ENCODE measurements around the gene KIF6.

Gene KIF6

DNA sequence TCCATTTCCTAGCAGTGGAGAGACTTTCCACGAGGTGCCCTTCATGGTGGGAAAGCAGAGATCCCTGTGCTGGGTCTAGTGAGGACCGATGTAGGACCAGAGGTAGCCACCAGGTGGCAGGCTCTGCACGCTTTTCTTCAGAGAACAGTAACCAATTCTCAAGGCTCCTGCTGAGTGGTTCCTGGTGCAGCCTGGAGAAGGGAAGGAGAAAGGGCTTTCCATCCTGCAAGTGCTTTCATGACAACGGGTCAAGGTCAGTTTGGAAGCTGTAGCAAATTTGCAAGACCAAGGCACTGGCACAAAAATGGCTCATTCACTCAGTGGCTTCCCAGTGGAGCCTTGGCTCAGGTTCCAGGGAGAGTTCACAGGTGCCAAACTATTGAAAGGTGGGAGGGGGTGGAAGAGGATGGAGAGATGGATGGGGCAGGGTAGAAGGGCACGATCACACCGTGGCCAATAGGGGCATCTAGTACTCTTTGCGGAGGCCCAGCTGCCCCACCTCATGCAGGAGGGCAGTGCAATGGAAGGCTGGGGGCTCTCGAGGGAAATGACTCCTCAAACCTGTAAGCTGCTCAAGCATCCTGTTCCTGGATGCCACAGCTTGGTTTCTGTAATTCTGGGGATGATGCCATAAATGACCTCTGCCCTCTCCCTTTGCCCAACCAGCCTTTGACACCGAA is 377.2 kb downstream of the KIF6 start:
- peak; percentile 54 for DNase-seq (ENCODE audit: low read depth)
- no peak overlapping the region for H3K4me3 ChIP-seq (ENCODE audit: low read depth, low read length)
- TF ChIP-seq, protein P1, sequence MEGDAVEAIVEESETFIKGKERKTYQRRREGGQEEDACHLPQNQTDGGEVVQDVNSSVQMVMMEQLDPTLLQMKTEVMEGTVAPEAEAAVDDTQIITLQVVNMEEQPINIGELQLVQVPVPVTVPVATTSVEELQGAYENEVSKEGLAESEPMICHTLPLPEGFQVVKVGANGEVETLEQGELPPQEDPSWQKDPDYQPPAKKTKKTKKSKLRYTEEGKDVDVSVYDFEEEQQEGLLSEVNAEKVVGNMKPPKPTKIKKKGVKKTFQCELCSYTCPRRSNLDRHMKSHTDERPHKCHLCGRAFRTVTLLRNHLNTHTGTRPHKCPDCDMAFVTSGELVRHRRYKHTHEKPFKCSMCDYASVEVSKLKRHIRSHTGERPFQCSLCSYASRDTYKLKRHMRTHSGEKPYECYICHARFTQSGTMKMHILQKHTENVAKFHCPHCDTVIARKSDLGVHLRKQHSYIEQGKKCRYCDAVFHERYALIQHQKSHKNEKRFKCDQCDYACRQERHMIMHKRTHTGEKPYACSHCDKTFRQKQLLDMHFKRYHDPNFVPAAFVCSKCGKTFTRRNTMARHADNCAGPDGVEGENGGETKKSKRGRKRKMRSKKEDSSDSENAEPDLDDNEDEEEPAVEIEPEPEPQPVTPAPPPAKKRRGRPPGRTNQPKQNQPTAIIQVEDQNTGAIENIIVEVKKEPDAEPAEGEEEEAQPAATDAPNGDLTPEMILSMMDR (IDR thresholded peaks at IDR 0.05; ENCODE audit: insufficient read depth, low read depth, low read length, missing control alignments) = peak; percentile 91

DNA sequence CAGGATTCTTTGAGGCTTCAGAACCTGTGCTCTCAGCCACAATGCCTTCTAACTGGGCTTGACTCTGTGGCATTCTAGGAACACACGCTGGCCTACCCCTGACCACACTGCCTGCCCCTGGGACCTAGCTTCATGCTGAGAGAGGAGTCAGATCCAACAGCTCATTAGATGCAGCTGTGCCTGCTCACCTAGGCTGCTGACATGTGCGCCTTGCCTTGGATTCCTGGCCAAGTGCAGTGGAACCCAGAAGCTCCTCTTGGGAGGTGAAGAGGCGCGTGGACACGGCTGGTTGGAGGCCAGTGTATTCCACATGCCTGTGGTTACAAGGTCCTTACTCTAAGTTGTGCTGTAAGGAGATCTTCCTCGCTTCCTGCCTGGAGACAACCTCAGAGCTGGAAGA is 378.0 kb downstream of the KIF6 start:
- DNase-seq (ENCODE audit: low read depth) = no peak
- no peak overlapping the region for H3K4me3 ChIP-seq (ENCODE audit: low read depth, low read length)
- TF ChIP-seq, protein P1 (IDR thresholded peaks at IDR 0.05; ENCODE audit: insufficient read depth, low read depth, low read length, missing control alignments) = no peak

DNA sequence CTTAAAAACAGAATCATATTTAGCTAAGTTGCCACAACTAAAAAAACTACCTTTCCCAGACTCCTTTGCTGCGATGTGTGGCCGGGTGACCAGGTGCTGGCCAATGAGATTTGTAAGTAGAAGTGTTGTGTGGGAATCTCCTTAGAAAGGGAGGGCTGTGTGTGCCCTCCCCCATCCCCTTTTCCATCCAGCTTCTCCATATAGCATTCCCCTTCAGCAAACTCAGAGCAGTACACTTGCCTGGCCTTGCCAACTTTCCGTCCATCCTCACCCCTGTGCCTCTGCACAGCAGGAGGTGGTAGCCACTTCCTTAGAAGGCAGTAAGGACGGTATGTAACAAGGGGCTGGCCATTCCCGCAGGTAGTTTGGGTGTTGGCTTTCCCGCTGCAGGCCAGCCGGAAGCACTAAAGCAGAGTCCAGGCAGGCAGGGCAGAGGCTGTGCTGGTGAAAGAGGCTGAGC is 380.4 kb downstream of the KIF6 start:
- DNase-seq (ENCODE audit: low read depth) = no peak
- no peak overlapping the region for H3K4me3 ChIP-seq (ENCODE audit: low read depth, low read length)
- TF ChIP-seq, protein P1 (IDR thresholded peaks at IDR 0.05; ENCODE audit: insufficient read depth, low read depth, low read length, missing control alignments) = no peak

DNA sequence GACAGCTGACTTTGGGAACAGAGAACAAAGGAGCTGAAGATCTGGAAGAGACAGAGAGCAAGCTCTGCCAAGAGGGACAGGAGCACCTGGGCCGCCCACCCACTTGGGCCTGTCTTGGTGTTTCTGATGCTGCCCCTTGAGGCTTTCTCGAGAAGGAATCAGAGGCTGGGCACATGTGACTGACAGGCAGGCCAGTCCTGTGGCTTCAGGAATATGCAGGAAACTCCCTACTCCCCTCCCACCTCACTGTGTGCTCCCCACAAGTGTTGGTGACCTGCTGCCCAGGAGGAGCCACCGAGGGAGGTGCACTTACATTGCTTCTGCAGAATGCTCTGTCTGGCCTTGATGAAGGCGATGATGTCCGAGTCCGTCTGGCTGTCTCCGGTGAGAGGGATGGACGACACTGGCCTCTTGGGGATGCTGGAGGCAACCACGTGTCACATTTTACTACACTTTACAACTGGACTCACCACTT is 381.8 kb downstream of the KIF6 start:
- DNase-seq (ENCODE audit: low read depth) = no peak
- no peak overlapping the region for H3K4me3 ChIP-seq (ENCODE audit: low read depth, low read length)
- TF ChIP-seq, protein P1 (IDR thresholded peaks at IDR 0.05; ENCODE audit: insufficient read depth, low read depth, low read length, missing control alignments) = no peak

DNA sequence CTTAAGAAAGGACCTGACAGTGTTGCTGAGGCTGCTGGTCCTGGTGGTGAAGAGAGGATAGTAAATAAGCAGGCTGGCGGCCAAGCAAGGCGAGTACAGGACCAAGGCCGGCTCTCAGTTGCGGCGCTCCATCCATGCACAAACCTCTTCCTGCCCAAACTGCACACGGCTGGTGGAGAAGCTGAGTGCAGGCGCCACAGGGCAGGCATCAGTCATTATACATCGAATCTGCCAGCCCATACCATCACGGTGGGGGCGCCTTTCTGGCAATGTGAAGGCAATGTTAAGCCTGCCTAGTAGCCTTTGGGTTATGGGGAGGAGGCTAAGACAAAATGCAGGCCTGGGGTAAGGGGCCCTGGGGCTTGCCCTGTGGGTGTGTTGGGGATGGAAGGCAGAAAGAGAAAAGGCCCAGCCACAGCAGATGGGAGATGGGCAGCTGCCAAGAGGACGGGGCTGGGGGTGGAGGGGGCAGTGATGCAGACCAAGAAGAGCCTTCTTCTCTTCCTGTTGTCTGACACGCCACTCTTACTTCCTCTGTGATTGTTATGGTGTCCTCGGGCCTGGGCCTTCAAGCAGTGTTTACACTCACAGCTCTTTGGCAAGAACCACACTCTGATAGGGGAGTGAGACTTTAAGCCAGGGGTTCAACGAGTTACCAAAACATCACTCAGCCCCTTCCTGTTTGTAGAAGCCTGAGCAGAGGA is 382.4 kb downstream of the KIF6 start:
- H3K4me3 ChIP-seq (ENCODE audit: low read depth, low read length) = no peak overlapping the region
- TF ChIP-seq, protein P1 (IDR thresholded peaks at IDR 0.05; ENCODE audit: insufficient read depth, low read depth, low read length, missing control alignments) = no peak
- peak; percentile 24 for DNase-seq (ENCODE audit: low read depth)

DNA sequence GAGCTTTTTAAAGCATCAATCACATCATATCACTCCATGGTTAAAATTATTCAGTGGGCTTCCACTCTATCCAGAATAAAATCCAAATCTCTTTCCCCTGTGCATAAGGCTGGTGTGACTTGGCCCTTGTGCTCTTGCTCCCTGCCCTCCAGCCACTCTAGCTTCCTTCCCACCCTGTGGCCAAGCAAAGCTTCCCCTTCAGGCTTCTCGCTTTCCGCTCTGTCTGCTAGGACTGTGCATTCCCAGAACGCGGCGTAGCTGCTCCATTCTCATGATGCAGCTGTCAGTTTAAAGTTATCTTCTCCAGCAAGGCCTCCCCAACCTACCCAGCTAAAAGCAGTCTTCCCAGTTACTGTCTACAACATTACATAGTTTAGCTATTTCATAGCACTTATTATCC is 383.3 kb downstream of the KIF6 start:
- no peak for DNase-seq (ENCODE audit: low read depth)
- H3K4me3 ChIP-seq (ENCODE audit: low read depth, low read length) = no peak overlapping the region
- TF ChIP-seq, protein P1 (IDR thresholded peaks at IDR 0.05; ENCODE audit: insufficient read depth, low read depth, low read length, missing control alignments) = no peak
